HepG2 (cell line): ENCODE results near the gene CMIP. TPM values are rescaled to one million over a fixed set of nuclear protein-coding genes. Genes with fewer than 3 reads are reported as not detected.

Source experiments
- ATAC-seq: fragments of 200-7000 bp; cut with Tn5 transposase; 3 replicates; pipeline ENCODE4 v1.9.1; 2020; ENCODE audit warnings: mild to moderate bottlenecking, moderate library complexity
- BruUV-seq: library from RNA; stranded (reverse); fragments of 400-500 nt; replicated peaks from 2 replicates; lab custom pipeline; 2021; lab: Mats Ljungman, UMichigan
- CTCF ChIA-PET: fragments of 300-600 bp; formaldehyde crosslinking; extraction: SDS; loops from one replicate; lab custom pipeline; 2021; ENCODE audit warnings: low total read pairs, inconsistent platforms, low intra/inter-chr PET ratio; lab: Yijun Ruan, JAX
- POLR2A ChIA-PET: fragments of 350-600 bp; sonication (Branson Sonifier 250); formaldehyde crosslinking; loops from one replicate; lab custom pipeline; 2020; ENCODE audit warnings: antibody characterized with exemption, inconsistent platforms; lab: Yijun Ruan, JAX
- DNase-seq: peaks from one replicate; pipeline ENCODE4 v3.0.0-alpha.2; 2015; ENCODE audit warnings: low spot score
- FAIRE-seq: peaks from 3 replicates; lab custom pipeline; 2011; peaks lifted over from hg19 to GRCh38; lab: Jason Lieb, UNC
- H2AFZ ChIP-seq: one replicate; pipeline ENCODE4 v1.6.1; 2011; ENCODE audit warnings: low read length, inconsistent platforms
- H3K27ac ChIP-seq: fragments of 300-600 bp; 3 replicates; pipeline ENCODE4 v1.8.0; 2011; ENCODE audit warnings: mixed run types, mild to moderate bottlenecking, mixed read lengths, low read length, inconsistent platforms; ENCODE audit not compliant: insufficient read depth; ENCODE audit errors: extremely low read length
- H3K27me3 ChIP-seq, 2 experiments: fragments of 200-600 bp in 1 of 2; 2 replicates in 1 of 2; 3 replicates in 1 of 2; pipeline versions ENCODE4 v1.6.0 to v1.8.0; 2011; ENCODE audit warnings: low read length in 2 of 2, mild to moderate bottlenecking in 2 of 2, moderate library complexity in 2 of 2, inconsistent platforms in 1 of 2; ENCODE audit not compliant: insufficient read depth in 2 of 2, control insufficient read depth in 1 of 2
- H3K36me3 ChIP-seq, 2 experiments: fragments of 200-600 bp in 1 of 2; replicated peaks in 1 of 2; 2 replicates in 1 of 2; 3 replicates in 1 of 2; pipeline versions ENCODE4 v1.5.1 to v1.8.0; 2011; ENCODE audit warnings: low read length in 2 of 2, inconsistent platforms in 1 of 2; ENCODE audit not compliant: insufficient read depth in 2 of 2, control insufficient read depth in 1 of 2
- H3K4me1 ChIP-seq: 2 replicates; pipeline ENCODE4 v1.5.1; 2012; ENCODE audit warnings: low read length, inconsistent platforms; ENCODE audit not compliant: insufficient read depth
- H3K4me2 ChIP-seq: 2 replicates; pipeline ENCODE4 v1.6.0; 2011; ENCODE audit warnings: low read depth, low read length, inconsistent platforms
- H3K4me3 ChIP-seq, 3 experiments: fragments of 200-600 bp in 1 of 3; sonication (generic), shearing (Covaris generic) in 1 of 3; replicated peaks in 1 of 3; 2 replicates each; pipeline ENCODE4 v1.5.1; 2011 to 2016; ENCODE audit warnings: low read length in 3 of 3, inconsistent platforms in 2 of 3, low read depth in 2 of 3, mild to moderate bottlenecking in 2 of 3, control low read depth in 1 of 3, mixed read lengths in 1 of 3; ENCODE audit not compliant: insufficient read depth in 1 of 3
- H3K79me2 ChIP-seq: one replicate; pipeline ENCODE4 v1.6.1; 2011; ENCODE audit warnings: low read length, inconsistent platforms; ENCODE audit not compliant: insufficient read depth
- H3K9ac ChIP-seq: 2 replicates; pipeline ENCODE4 v1.6.0; 2011; ENCODE audit warnings: mild to moderate bottlenecking, low read depth, low read length, inconsistent platforms; ENCODE audit not compliant: insufficient read depth
- H3K9me3 ChIP-seq: 2 replicates; pipeline ENCODE4 v1.5.1; 2012; ENCODE audit warnings: mild to moderate bottlenecking, low read length
- H4K20me1 ChIP-seq: 2 replicates; pipeline ENCODE4 v1.6.0; 2011; ENCODE audit warnings: inconsistent platforms, mild to moderate bottlenecking, low read length, moderate library complexity; ENCODE audit not compliant: insufficient read depth
- ARNTL ChIP-seq: sonication (generic); formaldehyde crosslinking; IDR thresholded peaks from 2 replicates; pipeline ENCODE4 v1.4.0; 2020; ENCODE audit warnings: mild to moderate bottlenecking, missing genetic modification reagents
- ELF4 ChIP-seq: sonication (generic); formaldehyde crosslinking; IDR thresholded peaks from 2 replicates; pipeline ENCODE4 v1.5.0; 2020; ENCODE audit warnings: missing genetic modification reagents, mild to moderate bottlenecking, moderate library complexity, borderline replicate concordance
- FOXO4 ChIP-seq: sonication (generic); formaldehyde crosslinking; conservative IDR thresholded peaks from 2 replicates; pipeline ENCODE4 v1.8.1; 2023; ENCODE audit warnings: missing genetic modification reagents
- MNT ChIP-seq: fragments of 450-650 bp; IDR thresholded peaks from 2 replicates; pipeline ENCODE4 v1.6.1; 2016
- RBM22 ChIP-seq: fragments of 200-400 bp; formaldehyde crosslinking; optimal IDR thresholded peaks from 2 replicates; pipeline ENCODE3; 2017; ENCODE audit warnings: mild to moderate bottlenecking, low read length, moderate library complexity
- REXO4 ChIP-seq: sonication (generic); formaldehyde crosslinking; IDR thresholded peaks from 2 replicates; pipeline ENCODE4 v1.8.0; 2022; ENCODE audit warnings: missing genetic modification reagents, mild to moderate bottlenecking, borderline replicate concordance
- ZNF253 ChIP-seq: sonication (generic); formaldehyde crosslinking; IDR thresholded peaks from 2 replicates; pipeline ENCODE4 v1.8.0; 2022; ENCODE audit warnings: mild to moderate bottlenecking, missing genetic modification reagents, borderline replicate concordance
- ZNF564 ChIP-seq: sonication (generic); formaldehyde crosslinking; IDR thresholded peaks from 2 replicates; pipeline ENCODE4 v1.8.1; 2023; ENCODE audit warnings: mild to moderate bottlenecking, missing genetic modification reagents
- WGBS: methylation state at CpG from one replicate; pipeline ENCODE4 v1.1.6; 2017; ENCODE audit warnings: low lambda C conversion rate; 5-methylcytosine and 5-hydroxymethylcytosine counted together
- in situ Hi-C: cut with HindIII; loops from 2 replicates; pipeline ENCODE4 v1.10.0; 2017; ENCODE audit warnings: low pct_unique_long_range_greater_than_20kb; ENCODE audit not compliant: extremely low pct_ligation_motif_present
- intact Hi-C: fragments of 100-400 bp; cut with micrococcal nuclease; formaldehyde crosslinking; loops from one replicate; pipeline ENCODE4 v1.10.0; 2022; ENCODE audit not compliant: unreplicated experiment
- polyA plus RNA-seq, 8 experiments: library from polyadenylated mRNA; depleted of rRNA in 3 of 8; stranded (reverse) in 7 of 8; unstranded in 1 of 8; fragments of >200 nt; fragmentation: Illumina TruSeq in 4 of 8; extraction: Trizol in 4 of 8; gene quantifications; 2 replicates each; pipeline versions ENCODE4 v1.2.1 to v1.2.3, GENCODE V29; 2011 to 2016; ENCODE audit warnings: low read depth in 4 of 8, missing spikeins in 1 of 8, mixed read lengths in 1 of 8; ENCODE audit not compliant: insufficient read depth in 1 of 8
- total RNA-seq, 5 experiments: library from RNA; depleted of rRNA; stranded (reverse); fragments of >200 nt; fragmentation: Illumina TruSeq; extraction: Trizol; gene quantifications; 2 replicates each; pipeline ENCODE4 v1.2.3, GENCODE V29; 2016; ENCODE audit warnings: low read depth in 1 of 5

The CMIP gene
- total and polyA plus RNA-seq, 2 of the 13 experiments (the other 11 are each of a cell fraction or from before 2014, with no cell fraction given), result 10.9 to 18.1 TPM

- Histone ChIP-seq H3K79me2 (peaks cover 44% of the 10 kb centered on the region), H3K4me1 (peaks cover 5% of the 10 kb centered on the region)
- no peak for ATAC-seq
These were observed 197.5 kb downstream of the CMIP start for GRCh38 chr16:81642107-81642436.

GRCh38 chr16:81642943-81643342, 198.3 kb downstream of the CMIP start:
- H3K9me3 ChIP-seq, result no peaks in the 10 kb centered on the region
- H3K79me2 ChIP-seq, result peaks cover 49% of the 10 kb centered on the region
- no peak overlapping the region for H3K9ac ChIP-seq
- ChIA-PET POLR2A (no interaction called here), CTCF (no interaction called here)
- H3K36me3 ChIP-seq, result peaks cover 10 to 52% of the 10 kb centered on the region in 2 experiments
- ATAC-seq (no peak), FAIRE-seq (no peak), DNase-seq (no peak)
- no peak overlapping the region for H3K4me3 ChIP-seq
- no peaks in the 10 kb centered on the region for H3K27me3 ChIP-seq
- H2AFZ ChIP-seq, result no peak overlapping the region
- intact Hi-C loops (no loop called here), in situ Hi-C loops (no loop called here)
- BruUV-seq, result no TSS peak
- H3K27ac ChIP-seq, result no peak overlapping the region
- H4K20me1 ChIP-seq, result peaks cover 87% of the 10 kb centered on the region
- peaks cover 5% of the 10 kb centered on the region for H3K4me1 ChIP-seq
- TF ChIP-seq ARNTL, result no peak
- peak; percentile 51 for TF ChIP-seq RBM22
- no peak for TF ChIP-seq ELF4
- 0 out of 2 replicates have a peak, but pooled peaks have one; percentile 39 for TF ChIP-seq REXO4
- 0 out of 2 replicates have a peak, but pooled peaks have one; percentile 38 for TF ChIP-seq ZNF253 (CRISPR knock-in tag)
- TF ChIP-seq MNT, result peak; percentile 25; the same call in 1 of the 2 replicates
- 95% methylated on average over 5 of the region's 5 CpGs for WGBS
- no peak overlapping the region for H3K4me2 ChIP-seq

More at GRCh38 chr16:81642107-81642436, 197.5 kb downstream of the CMIP start:
- Histone ChIP-seq H3K9ac (no peak overlapping the region), H3K4me2 (no peak overlapping the region), H3K27me3 (no peaks in the 10 kb centered on the region), H2AFZ (no peak overlapping the region), H3K27ac (no peak overlapping the region), H3K4me3 (no peak overlapping the region), H3K36me3 (peaks cover 10 to 52% of the 10 kb centered on the region in 2 experiments), H4K20me1 (peaks cover 88% of the 10 kb centered on the region), H3K9me3 (no peaks in the 10 kb centered on the region)
- ChIA-PET POLR2A (no interaction called here), CTCF (no interaction called here)
- no TSS peak for BruUV-seq
- intact Hi-C loops, result no loop called here
- in situ Hi-C loops, result no loop called here
- TF ChIP-seq ZNF564 (CRISPR knock-in tag) (no peak), FOXO4 (CRISPR knock-in tag) (0 out of 2 replicates have a peak, but pooled peaks have one; percentile 54)
- no peak for DNase-seq
- FAIRE-seq, result no peak
- WGBS, result 94% methylated on average over 4 of the region's 4 CpGs
